GM12875 (cell line): ENCODE measurements around the gene ANTXRL.
"Not testable (repeated sequence)": the region's sequence is repeated elsewhere in the genome, so short reads cannot be mapped to it uniquely, and the experiment has no call there.

ENCODE experiments used
- H3K4me3 ChIP-seq: one replicate; pipeline ENCODE4 v1.5.1; 2011; ENCODE audit warnings: low read depth, low read length, control low read depth
- CTCF ChIP-seq: IDR thresholded peaks from 2 replicates; pipeline ENCODE4 v1.5.1; 2011; ENCODE audit warnings: low read depth, mild to moderate bottlenecking, control low read depth, inconsistent platforms, low read length, moderate library complexity, borderline replicate concordance; ENCODE audit not compliant: insufficient read depth

ANTXRL gene

GRCh38 chr10:46301721-46302479 is 15.1 kb downstream of the ANTXRL start:
- H3K4me3 ChIP-seq = no peak overlapping the region
- no peak for TF ChIP-seq CTCF

GRCh38 chr10:46302765-46303352 is 16.1 kb downstream of the ANTXRL start:
- H3K4me3 ChIP-seq = not testable (repeated sequence)

- no peak overlapping the region for H3K4me3 ChIP-seq
- TF ChIP-seq CTCF = no peak
Measured at GRCh38 chr10:46304062-46304461, 17.3 kb downstream of the ANTXRL start.

- not testable (repeated sequence) for H3K4me3 ChIP-seq
Measured at GRCh38 chr10:46304671-46305070, 17.9 kb downstream of the ANTXRL start.

- TF ChIP-seq CTCF = no peak
- H3K4me3 ChIP-seq = no peak overlapping the region
Measured at GRCh38 chr10:46305079-46305818, 18.5 kb downstream of the ANTXRL start.

- no peak for TF ChIP-seq CTCF
- H3K4me3 ChIP-seq = no peak overlapping the region
Measured at GRCh38 chr10:46305986-46306385, 19.2 kb downstream of the ANTXRL start.

GRCh38 chr10:46306516-46307184 is 19.9 kb downstream of the ANTXRL start:
- no peak for TF ChIP-seq CTCF
- H3K4me3 ChIP-seq = no peak overlapping the region
